ENCODE data around the gene TDRKH. TPM values are rescaled to one million over a fixed set of nuclear protein-coding genes. Genes with fewer than 3 reads are reported as not detected.

Gene TDRKH
- total and polyA plus RNA-seq, 2 of the 13 experiments (the other 11 are each of a cell fraction or from before 2014, with no cell fraction given) = 3.9 to 5.4 TPM

DNA sequence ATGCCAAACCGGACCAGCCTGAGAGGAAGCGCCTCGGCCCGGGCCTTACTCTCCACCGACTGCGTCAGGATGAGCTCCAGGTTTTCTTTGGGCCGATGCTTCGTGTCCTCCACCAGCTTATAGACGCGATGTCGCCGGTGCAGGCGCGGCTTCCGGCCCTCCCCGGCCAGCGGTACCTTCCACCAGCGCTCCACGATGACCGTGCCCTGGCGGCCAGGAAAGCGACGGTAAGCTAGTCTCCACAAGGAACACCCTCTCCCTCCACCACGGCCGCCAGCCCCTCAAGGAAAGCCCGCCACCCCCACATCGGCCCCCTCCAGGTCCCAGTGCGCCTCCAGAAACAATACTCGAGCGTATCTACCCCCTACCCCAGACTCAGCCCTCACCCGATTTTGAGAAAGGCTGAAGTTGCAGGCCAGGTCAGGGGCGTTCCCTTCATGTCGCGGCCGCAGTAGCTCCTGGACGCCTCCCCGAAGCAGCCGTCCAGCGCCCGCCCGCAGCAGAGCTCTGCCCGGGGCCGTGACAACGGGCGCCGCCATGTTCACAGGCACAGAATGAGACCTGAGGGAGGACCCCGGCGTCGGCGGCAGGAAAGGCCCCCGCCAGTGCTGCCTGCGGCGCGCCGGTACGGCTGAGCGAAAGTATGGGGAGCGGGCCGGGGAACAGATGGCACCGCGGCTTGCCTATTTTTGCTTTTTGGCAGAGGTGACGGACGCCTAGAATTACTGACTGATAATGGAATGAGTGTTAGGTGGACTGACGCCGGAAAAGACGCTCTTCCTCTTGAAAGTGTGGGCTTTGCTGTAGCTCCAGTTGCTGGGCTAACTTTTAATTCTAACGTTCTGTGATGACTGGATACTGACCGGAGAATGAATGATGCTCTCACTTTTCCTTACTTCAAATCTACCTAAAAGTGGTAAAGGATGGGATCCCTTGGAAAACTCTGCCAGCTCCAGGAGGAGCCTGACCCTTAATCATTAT is 27.1 kb downstream of the TDRKH start, which contains the start of gene MRPL9 (continued):
- TF ChIP-seq, protein P1, sequence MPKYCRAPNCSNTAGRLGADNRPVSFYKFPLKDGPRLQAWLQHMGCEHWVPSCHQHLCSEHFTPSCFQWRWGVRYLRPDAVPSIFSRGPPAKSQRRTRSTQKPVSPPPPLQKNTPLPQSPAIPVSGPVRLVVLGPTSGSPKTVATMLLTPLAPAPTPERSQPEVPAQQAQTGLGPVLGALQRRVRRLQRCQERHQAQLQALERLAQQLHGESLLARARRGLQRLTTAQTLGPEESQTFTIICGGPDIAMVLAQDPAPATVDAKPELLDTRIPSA (CRISPR knock-in tag; IDR thresholded peaks at IDR 0.05; ENCODE audit: borderline replicate concordance) = no peak; the same call in 1 of the 2 replicates
- peak; percentile 67; the same call in 1 of the 2 replicates for TF ChIP-seq ZNF451 (CRISPR knock-in tag; IDR thresholded peaks at IDR 0.05)
- TF ChIP-seq, protein P2, sequence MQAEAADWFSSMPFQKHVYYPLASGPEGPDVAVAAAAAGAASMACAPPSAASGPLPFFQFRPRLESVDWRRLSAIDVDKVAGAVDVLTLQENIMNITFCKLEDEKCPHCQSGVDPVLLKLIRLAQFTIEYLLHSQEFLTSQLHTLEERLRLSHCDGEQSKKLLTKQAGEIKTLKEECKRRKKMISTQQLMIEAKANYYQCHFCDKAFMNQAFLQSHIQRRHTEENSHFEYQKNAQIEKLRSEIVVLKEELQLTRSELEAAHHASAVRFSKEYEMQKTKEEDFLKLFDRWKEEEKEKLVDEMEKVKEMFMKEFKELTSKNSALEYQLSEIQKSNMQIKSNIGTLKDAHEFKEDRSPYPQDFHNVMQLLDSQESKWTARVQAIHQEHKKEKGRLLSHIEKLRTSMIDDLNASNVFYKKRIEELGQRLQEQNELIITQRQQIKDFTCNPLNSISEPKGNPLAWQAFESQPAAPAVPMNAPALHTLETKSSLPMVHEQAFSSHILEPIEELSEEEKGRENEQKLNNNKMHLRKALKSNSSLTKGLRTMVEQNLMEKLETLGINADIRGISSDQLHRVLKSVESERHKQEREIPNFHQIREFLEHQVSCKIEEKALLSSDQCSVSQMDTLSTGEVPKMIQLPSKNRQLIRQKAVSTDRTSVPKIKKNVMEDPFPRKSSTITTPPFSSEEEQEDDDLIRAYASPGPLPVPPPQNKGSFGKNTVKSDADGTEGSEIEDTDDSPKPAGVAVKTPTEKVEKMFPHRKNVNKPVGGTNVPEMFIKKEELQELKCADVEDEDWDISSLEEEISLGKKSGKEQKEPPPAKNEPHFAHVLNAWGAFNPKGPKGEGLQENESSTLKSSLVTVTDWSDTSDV (CRISPR knock-in tag; IDR thresholded peaks at IDR 0.05) = no peak
- TF ChIP-seq, protein P3, sequence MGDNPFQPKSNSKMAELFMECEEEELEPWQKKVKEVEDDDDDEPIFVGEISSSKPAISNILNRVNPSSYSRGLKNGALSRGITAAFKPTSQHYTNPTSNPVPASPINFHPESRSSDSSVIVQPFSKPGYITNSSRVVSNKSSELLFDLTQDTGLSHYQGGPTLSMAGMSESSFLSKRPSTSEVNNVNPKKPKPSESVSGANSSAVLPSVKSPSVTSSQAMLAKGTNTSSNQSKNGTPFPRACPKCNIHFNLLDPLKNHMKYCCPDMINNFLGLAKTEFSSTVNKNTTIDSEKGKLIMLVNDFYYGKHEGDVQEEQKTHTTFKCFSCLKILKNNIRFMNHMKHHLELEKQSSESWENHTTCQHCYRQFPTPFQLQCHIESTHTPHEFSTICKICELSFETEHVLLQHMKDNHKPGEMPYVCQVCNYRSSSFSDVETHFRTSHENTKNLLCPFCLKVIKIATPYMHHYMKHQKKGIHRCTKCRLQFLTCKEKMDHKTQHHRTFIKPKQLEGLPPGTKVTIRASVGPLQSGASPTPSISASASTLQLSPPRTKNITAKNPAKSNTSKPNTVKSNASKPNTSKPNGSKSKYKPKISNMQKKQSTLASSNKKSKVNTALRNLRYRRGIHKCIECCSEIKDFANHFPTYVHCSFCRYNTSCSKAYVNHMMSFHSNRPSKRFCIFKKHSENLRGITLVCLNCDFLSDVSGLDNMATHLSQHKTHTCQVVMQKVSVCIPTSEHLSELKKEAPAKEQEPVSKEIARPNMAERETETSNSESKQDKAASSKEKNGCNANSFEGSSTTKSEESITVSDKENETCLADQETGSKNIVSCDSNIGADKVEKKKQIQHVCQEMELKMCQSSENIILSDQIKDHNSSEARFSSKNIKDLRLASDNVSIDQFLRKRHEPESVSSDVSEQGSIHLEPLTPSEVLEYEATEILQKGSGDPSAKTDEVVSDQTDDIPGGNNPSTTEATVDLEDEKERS (CRISPR knock-in tag; IDR thresholded peaks at IDR 0.05) = peak; percentile 76; the same call in 1 of the 2 replicates
- 0 out of 2 replicates have a peak, but pooled peaks have one; percentile 33 for TF ChIP-seq GATAD2A (CRISPR knock-in tag; IDR thresholded peaks at IDR 0.05)
- 0 out of 2 replicates have a peak, but pooled peaks have one; percentile 27 for TF ChIP-seq ZNF292 (CRISPR knock-in tag; IDR thresholded peaks at IDR 0.05; ENCODE audit: borderline replicate concordance, low read depth)
- peak; percentile 27; the same call in 1 of the 2 replicates for TF ChIP-seq NRL (CRISPR knock-in tag; IDR thresholded peaks at IDR 0.05; ENCODE audit: borderline replicate concordance)
- TF ChIP-seq, protein P4, sequence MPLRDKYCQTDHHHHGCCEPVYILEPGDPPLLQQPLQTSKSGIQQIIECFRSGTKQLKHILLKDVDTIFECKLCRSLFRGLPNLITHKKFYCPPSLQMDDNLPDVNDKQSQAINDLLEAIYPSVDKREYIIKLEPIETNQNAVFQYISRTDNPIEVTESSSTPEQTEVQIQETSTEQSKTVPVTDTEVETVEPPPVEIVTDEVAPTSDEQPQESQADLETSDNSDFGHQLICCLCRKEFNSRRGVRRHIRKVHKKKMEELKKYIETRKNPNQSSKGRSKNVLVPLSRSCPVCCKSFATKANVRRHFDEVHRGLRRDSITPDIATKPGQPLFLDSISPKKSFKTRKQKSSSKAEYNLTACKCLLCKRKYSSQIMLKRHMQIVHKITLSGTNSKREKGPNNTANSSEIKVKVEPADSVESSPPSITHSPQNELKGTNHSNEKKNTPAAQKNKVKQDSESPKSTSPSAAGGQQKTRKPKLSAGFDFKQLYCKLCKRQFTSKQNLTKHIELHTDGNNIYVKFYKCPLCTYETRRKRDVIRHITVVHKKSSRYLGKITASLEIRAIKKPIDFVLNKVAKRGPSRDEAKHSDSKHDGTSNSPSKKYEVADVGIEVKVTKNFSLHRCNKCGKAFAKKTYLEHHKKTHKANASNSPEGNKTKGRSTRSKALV (CRISPR knock-in tag; IDR thresholded peaks at IDR 0.05) = peak; percentile 29; the same call in 1 of the 2 replicates
- 0 out of 2 replicates have a peak, but pooled peaks have one; percentile 17 for TF ChIP-seq RARA (CRISPR knock-in tag; IDR thresholded peaks at IDR 0.05)
- no peak for TF ChIP-seq SOX13 (IDR thresholded peaks at IDR 0.05)
- TF ChIP-seq SOX13 (CRISPR knock-in tag; conservative IDR thresholded peaks at IDR 0.05 in 1 of 2, IDR thresholded peaks at IDR 0.05 in 1 of 2) = no peak
- TF ChIP-seq TARDBP (CRISPR knock-in tag; IDR thresholded peaks at IDR 0.05) = peak; percentile 57; the same call in 1 of the 2 replicates
- peak; percentile 79 for TF ChIP-seq ZNF883 (CRISPR knock-in tag; IDR thresholded peaks at IDR 0.05; ENCODE audit: not compliant biosample characterization)
- 0 out of 2 replicates have a peak, but pooled peaks have one; percentile 18 for TF ChIP-seq ETV5 (CRISPR knock-in tag; IDR thresholded peaks at IDR 0.05; ENCODE audit: borderline replicate concordance)
- peak; percentile 56; the same call in 1 of the 2 replicates for TF ChIP-seq SALL2 (CRISPR knock-in tag; IDR thresholded peaks at IDR 0.05)
- 0 out of 2 replicates have a peak, but pooled peaks have one; percentile 22 for TF ChIP-seq ZNF30 (CRISPR knock-in tag; IDR thresholded peaks at IDR 0.05)
- TF ChIP-seq BORCS8-MEF2B (CRISPR knock-in tag; IDR thresholded peaks at IDR 0.05) = peak; percentile 66; the same call in 1 of the 2 replicates
- TF ChIP-seq CHCHD3 (CRISPR knock-in tag; IDR thresholded peaks at IDR 0.05) = no peak
- TF ChIP-seq MAFF (IDR thresholded peaks at IDR 0.05; ENCODE audit: low read depth, low read length) = no peak
